NCI-H510A treated with DMSO at 0.1 percent for 48 hours (cell line): ENCODE data around the gene ZCCHC14.
"Not testable (repeated sequence)": the region's sequence is repeated elsewhere in the genome, so short reads cannot be mapped to it uniquely, and the experiment has no call there.

Experiments
- DNase-seq: peaks from one replicate; lab custom pipeline; 2025; lab: John Stamatoyannopoulos, UW

ZCCHC14 gene

DNA sequence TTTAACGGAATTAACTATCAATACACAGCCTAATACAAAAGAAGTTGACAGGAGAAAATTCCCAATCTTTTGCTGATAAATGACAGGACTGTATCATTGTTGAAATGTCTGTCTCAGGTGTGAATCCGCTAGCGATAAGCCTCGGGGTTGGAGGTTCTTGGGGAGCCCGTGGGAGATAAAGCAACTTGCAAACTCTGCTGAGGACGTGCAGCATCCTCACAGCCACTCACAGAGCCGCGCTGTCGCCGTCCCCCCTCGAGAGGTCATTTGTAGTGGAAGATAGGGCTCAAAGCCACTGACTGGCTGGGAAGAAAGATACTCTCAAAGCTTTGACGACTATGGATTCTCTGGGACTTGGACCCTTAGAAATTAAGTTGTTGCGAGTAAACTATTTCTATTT, 83.7 kb downstream of the ZCCHC14 start:
- no peak for DNase-seq

- DNase-seq = no peak
Observed at GRCh38 chr16:87407511-87408112, 85.2 kb downstream of the ZCCHC14 start.

- DNase-seq = no peak
Observed at GRCh38 chr16:87406495-87407088, 86.2 kb downstream of the ZCCHC14 start.

DNA sequence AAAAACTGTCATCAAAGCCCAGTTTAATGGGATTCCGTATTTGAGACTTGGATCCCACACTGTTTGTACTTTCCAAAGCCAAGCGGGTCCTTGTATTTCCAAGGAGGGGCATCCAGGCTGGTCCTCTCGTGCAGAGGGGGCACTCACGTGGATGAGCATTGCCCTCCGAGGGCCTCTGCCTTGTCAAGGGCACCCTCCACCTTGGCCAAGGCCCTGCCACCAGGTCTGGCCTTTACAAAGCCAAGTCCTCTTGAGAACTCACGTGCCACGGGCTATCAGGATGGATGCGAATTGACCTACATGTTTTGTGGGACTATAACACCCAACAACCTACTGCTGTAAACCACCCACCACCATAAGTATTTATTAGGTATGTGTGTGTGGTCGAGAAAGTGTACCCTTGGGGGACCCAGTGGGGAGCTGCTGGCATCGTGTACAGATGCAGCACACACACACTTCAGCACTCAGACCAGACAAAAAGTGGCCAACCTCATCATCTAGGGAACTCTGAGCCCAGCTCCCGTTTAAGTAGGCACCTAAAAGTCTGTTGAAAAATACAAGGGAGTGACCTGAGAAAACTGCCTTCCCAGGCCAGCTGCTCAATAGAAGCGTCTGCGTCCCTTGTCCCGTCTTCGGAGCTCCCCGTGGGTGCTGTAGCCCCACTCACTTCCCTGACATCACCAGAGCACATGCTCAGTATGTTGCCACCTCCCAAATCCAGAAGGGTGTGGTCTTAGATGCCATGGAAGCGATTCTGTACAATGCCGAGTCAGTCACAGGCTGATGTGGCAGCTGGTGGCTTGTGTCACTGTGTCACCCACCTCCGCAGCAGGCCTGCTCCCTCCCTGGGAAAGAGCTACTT, 87.8 kb downstream of the ZCCHC14 start:
- DNase-seq = no peak

DNA sequence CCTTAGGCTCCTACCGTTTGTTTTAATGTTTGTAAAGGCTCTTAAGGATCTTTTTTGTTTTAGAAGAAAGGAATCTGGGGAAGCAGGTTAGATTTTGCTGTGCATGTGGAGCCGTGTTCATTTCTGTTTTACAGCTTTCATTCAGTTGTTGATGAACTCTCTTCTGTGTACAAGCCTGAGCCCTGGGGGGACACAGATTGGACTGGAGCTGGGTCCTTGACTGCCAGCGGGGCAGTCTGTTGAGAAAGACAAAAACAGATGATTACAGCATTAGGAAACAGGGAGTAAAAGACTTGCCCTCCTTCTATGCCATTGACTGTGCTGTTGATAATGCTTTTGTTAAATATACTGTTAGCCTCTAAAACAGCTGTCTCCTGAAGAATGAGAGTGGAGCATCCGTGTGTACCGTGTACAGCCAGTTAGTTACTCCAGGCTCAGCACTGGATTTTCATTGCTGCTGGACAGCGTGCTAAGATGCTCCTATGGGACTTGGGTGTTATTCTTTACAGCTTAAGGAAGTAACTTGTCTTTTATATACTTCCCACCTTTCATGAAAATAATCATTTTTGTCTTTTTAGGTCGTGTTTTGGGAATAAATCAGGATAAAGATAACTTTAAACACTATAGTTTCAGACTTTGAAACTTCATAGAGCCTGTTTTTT, 97.5 kb downstream of the ZCCHC14 start:
- no peak for DNase-seq

DNA sequence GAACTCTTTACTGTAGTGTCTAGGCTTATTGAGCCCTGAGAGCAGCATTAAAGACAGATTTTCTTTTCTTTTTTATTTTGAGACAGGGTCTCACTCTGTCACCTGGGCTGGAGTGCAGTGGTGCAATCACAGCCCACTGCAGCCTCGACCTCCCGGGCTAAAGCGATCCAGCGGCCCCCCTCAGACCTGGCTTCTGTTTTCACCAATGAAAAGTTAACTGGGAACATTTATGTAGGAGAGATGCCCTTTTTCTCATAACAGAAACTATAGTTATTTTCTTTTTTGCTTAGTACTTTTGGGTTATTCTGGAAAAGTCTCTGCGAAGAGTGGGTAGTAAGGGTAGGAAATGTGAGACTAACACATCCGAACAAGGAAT, 99.2 kb downstream of the ZCCHC14 start:
- no peak for DNase-seq

GRCh38 chr16:87392821-87393679, 99.8 kb downstream of the ZCCHC14 start:
- DNase-seq = peak; percentile 12

- DNase-seq = peak; percentile 85
Observed at GRCh38 chr16:87391950-87392820, 100.6 kb downstream of the ZCCHC14 start, which contains the start of gene MAP1LC3B. MAP1LC3B (plus strand) TSS chr16:87392336; CDS start chr16:87392428, 92 bp downstream.

- no peak for DNase-seq
Observed at GRCh38 chr16:87391324-87391949, 101.4 kb downstream of the ZCCHC14 start.

- no peak for DNase-seq
Observed at GRCh38 chr16:87390641-87391323, 102.0 kb downstream of the ZCCHC14 start.

GRCh38 chr16:87389914-87390313, 102.9 kb downstream of the ZCCHC14 start:
- not testable (repeated sequence) for DNase-seq

DNA sequence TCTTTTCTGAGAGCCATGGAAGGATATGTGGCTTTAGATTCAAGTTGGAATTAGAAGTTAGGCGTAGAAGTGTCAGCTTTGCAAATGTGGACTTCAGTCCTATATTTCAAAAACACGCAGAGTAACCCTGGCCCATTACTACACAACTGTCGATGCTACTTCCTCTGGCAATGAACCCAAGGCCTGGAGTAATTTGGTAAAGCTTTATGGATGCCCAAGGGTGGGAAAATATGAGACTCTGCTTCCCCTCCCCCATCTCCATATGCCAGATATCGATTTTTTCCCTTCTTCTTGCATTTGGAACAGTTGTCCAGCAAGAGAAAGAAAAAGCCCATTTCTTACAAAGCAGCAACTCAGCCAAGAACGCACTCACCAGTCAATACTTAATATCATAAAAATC, 103.6 kb downstream of the ZCCHC14 start:
- DNase-seq = no peak

GRCh38 chr16:87388818-87389134, 104.0 kb downstream of the ZCCHC14 start:
- no peak for DNase-seq

DNA sequence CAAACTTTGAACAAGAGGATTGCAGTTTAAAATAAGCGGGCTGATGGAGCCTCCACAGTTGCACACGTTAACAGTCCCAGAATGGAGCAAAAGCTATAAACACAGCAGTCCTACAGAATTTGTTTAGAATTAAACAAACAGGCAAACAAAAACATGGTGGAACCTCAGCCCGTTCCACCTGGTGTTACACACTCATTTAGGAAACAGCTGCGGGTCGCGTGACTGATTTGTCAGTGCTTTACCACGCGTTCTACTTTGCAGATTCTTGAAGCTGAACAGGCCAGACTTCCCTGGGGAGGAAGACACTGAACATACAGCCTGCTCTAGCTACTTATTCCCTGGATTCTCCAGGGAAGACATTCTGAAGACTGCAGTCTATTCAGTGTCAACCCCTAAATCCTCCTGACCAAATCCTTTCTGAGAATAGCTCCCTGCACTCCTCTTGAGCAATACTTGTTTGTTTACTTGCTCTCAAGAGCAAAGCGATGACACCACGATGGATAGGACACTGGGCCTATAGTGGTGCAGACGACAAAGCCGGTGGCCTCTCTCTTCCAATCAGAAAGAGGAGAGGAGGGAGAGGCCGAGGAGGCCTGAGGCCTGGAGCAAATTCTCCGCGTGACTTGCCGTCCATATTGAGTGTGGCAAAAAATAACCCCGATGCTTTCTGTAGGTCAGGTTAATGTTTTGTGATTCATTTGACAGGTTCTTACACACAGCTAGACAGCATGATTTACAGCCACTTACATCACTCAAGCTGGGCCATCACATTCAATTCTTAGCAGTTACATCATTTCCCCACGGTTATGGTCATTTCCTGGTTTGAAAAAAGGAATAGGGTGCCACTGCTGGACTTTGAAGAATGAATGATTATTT, 104.6 kb downstream of the ZCCHC14 start:
- peak; percentile 96 for DNase-seq

DNA sequence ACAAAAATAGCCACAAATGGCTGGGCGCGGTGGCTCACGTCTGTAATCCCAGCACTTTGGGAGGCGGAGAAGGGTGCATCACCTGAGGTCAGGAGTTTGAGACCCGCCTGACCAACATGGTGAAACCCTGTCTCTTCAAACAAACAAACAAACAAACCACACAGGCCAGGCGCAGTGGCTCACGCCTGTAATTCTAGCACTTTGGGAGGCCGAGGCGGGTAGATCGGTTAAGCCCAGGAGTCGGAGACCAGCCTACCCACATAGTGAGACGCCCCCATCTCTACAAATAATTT, 108.0 kb downstream of the ZCCHC14 start:
- DNase-seq = not testable (repeated sequence)

DNA sequence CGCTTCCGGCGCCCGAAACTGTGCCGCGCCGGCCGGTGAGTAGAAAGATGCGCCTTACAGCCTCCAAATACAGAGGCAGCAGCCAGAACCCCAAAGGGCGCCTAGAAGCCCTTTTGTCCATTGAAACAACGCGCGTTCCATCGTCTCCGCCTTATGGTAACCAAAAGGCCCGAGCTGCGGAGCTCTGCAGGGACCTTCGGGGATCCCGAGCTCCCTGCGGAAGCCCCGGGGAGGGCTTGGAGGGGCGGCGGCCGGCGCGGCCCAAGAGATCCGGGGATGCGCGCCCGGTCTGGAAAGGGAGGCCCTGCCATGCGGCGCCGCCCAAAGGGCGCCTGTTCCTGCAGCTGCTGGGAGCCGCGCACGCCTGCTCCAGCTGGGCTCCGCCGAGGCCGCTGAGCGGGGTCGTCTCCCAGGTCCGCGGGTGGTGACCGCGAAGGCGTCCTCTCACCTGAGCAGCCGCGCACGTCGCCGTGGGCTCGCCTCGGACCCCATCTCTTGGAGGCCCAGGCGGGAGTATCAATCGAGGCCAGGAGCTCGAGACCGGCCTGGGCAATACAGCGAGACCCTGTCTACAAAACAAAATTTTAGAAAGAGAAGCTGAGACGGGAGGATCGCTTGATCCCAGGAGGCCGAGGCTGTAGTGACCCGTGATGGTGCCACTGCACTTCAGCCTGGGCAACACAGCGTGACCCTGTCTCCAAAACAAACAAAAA, 108.5 kb downstream of the ZCCHC14 start:
- peak; percentile 62 for DNase-seq

- DNase-seq = peak; percentile 73
Observed at GRCh38 chr16:87383505-87384161, 109.2 kb downstream of the ZCCHC14 start, which contains the start of gene FBXO31. FBXO31 (minus strand) TSS chr16:87383776; CDS start chr16:87383744, 32 bp downstream.
